ENCODE data around the gene DDX10. TPM values are rescaled to one million over a fixed set of nuclear protein-coding genes. Genes with fewer than 3 reads are reported as not detected.
"Not testable (repeated sequence)": the region's sequence is repeated elsewhere in the genome, so short reads cannot be mapped to it uniquely, and the experiment has no call there.

The DDX10 gene
- polyA plus RNA-seq, 4 donors, result 7.3 to 22.0 (median 12.1) TPM

DNA sequence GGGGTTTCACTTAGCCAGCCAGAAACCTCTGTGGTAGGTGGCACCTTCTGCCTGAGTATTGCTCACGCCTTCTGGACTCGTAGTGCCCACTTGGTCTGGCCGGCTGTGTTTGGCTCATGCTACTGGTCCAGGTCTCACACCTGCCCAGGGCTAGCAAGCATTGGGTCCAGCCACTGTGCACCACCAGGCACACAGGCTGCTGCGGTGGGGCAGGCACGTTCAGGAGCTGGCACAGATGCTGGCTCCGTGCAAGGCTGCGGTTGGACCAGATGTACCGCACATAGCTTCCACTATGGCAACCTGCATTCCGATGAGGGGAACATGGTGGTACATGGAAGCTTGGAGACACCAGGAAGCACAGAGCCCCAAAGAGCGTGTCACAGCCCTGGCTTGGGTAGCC is 36.5 kb upstream of the DDX10 start:
- no peak overlapping the region for H3K4me3 ChIP-seq (ENCODE audit: low read depth in 1 of 3, low read length in 3 of 3)
- 93 to 96% (median 95%) methylated on average over 10 of the region's 10 CpGs for WGBS, 3 donors
- H3K4me1 ChIP-seq (ENCODE audit: control insufficient read depth in 3 of 3, insufficient read depth in 2 of 3, low read depth in 1 of 3, low read length in 2 of 3), result no peaks in the 10 kb centered on the region
- peaks cover 0 to 35% (median 0%) of the 10 kb centered on the region in 3 donors for H3K27me3 ChIP-seq (ENCODE audit: control insufficient read depth in 3 of 3, insufficient read depth in 3 of 3, low read length in 3 of 3)
- DNase-seq (no peak), FAIRE-seq (no peak)
- no peak overlapping the region for H3K27ac ChIP-seq (ENCODE audit: low read depth in 1 of 3, low read length in 2 of 3)
- peaks cover 2 to 20% of the 10 kb centered on the region in 2 donors for H3K9me3 ChIP-seq (ENCODE audit: control insufficient read depth in 2 of 2, insufficient read depth in 1 of 2, low read depth in 1 of 2, low read length in 1 of 2)
- no peaks in the 10 kb centered on the region for H3K36me3 ChIP-seq (ENCODE audit: control insufficient read depth in 3 of 3, insufficient read depth in 2 of 3, low read depth in 1 of 3, low read length in 3 of 3)

DNA sequence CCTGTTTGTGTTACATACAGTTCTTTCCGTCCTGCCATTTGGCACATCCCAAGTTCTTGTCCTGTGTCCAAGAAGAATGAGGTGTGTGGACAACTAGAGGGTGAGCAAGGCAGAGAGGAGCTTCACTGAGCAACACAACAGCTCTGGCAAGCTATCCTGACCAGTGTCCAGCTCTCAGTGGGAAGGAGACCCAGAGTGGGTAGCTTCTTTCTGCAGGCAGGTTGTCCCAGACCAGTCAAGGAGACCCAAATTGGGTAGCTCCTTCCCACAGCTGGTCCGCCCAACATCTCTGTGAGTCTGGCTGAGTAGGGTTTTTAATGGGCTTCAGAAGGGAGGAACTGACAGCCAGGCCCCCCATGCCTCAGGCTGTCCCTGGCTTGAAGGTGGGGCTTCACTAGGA is 36.1 kb upstream of the DDX10 start:
- no peaks in the 10 kb centered on the region for H3K4me1 ChIP-seq (ENCODE audit: control insufficient read depth in 3 of 3, insufficient read depth in 2 of 3, low read depth in 1 of 3, low read length in 2 of 3)
- peaks cover 2 to 20% of the 10 kb centered on the region in 2 donors for H3K9me3 ChIP-seq (ENCODE audit: control insufficient read depth in 2 of 2, insufficient read depth in 1 of 2, low read depth in 1 of 2, low read length in 1 of 2)
- H3K27me3 ChIP-seq (ENCODE audit: control insufficient read depth in 3 of 3, insufficient read depth in 3 of 3, low read length in 3 of 3), result peaks cover 0 to 31% (median 0%) of the 10 kb centered on the region in 3 donors
- no peak for FAIRE-seq
- WGBS, 3 donors, result 83 to 94% (median 89%) methylated on average over 2 of the region's 2 CpGs
- H3K27ac ChIP-seq (ENCODE audit: low read depth in 1 of 3, low read length in 2 of 3), result no peak overlapping the region
- no peaks in the 10 kb centered on the region for H3K36me3 ChIP-seq (ENCODE audit: control insufficient read depth in 3 of 3, insufficient read depth in 2 of 3, low read depth in 1 of 3, low read length in 3 of 3)
- H3K4me3 ChIP-seq (ENCODE audit: low read depth in 1 of 3, low read length in 3 of 3), result no peak overlapping the region
- no peak for DNase-seq

DNA sequence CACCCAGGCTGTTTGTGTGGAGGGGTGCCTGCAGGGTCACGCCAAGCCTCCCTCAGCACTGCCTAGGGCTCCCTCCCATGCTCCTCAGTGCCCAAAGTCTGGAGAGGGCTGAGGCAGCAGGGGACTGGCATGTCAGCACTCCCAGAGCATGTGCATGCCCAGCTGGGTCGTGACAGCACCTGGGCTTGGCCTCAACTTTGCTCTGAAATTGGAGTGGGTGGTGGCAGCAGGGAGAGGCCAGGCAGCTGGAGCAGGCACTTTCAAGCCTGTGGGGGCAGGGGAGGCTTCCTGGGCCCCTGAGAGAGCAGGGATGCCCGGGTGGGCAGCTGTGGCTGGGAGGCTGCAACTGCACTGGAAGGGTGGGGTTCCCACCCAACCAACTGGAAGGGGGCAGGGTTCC is 35.6 kb upstream of the DDX10 start:
- H3K4me1 ChIP-seq (ENCODE audit: control insufficient read depth in 3 of 3, insufficient read depth in 2 of 3, low read depth in 1 of 3, low read length in 2 of 3), result no peaks in the 10 kb centered on the region
- WGBS, 3 donors, result 57 to 80% (median 70%) methylated on average over 3 of the region's 3 CpGs
- H3K4me3 ChIP-seq (ENCODE audit: low read depth in 1 of 3, low read length in 3 of 3), result no peak overlapping the region
- no peak for FAIRE-seq
- peaks cover 2 to 20% of the 10 kb centered on the region in 2 donors for H3K9me3 ChIP-seq (ENCODE audit: control insufficient read depth in 2 of 2, insufficient read depth in 1 of 2, low read depth in 1 of 2, low read length in 1 of 2)
- no peak overlapping the region for H3K27ac ChIP-seq (ENCODE audit: low read depth in 1 of 3, low read length in 2 of 3)
- H3K36me3 ChIP-seq (ENCODE audit: control insufficient read depth in 3 of 3, insufficient read depth in 2 of 3, low read depth in 1 of 3, low read length in 3 of 3), result no peaks in the 10 kb centered on the region
- peaks cover 0 to 29% (median 0%) of the 10 kb centered on the region in 3 donors for H3K27me3 ChIP-seq (ENCODE audit: control insufficient read depth in 3 of 3, insufficient read depth in 3 of 3, low read length in 3 of 3)
- no peak for DNase-seq

DNA sequence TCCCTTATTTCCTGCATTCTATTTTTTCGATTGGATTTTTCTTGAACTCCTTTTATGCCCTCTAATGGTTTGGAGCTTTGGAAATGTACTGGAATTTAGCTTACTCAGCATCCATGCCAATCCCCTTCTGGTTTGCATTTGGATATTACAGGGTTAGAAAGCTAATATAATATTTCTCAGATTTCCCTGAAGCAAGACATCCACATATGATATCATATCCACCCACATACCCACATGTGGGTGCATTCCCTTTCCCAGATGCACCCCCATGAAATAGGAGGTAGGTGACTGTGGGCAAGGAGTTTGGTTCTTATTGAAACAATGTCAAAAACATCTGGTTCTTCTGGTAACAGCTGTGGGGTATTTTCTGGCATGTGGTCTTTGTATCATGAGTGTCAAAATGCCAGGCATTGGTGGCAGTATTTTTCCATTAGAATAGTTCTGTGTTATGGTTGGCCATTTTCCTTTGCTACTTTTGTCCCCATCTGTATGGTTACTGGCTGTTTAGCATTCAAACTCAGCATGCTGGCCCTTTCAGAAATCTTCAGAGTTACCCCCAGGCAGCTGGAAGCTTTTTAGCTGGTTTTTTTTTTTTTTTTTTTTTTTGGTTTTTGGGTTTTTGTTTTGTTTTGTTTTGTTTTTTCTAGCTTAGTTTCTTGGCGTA is 32.7 kb upstream of the DDX10 start:
- H3K9me3 ChIP-seq (ENCODE audit: control insufficient read depth in 2 of 2, insufficient read depth in 1 of 2, low read depth in 1 of 2, low read length in 1 of 2), result peaks cover 2 to 20% of the 10 kb centered on the region in 2 donors
- WGBS, 3 donors, result 72 to 83% (median 78%) methylated on average over 2 of the region's 2 CpGs
- H3K4me1 ChIP-seq (ENCODE audit: control insufficient read depth in 3 of 3, insufficient read depth in 2 of 3, low read depth in 1 of 3, low read length in 2 of 3), result no peaks in the 10 kb centered on the region
- no peak overlapping the region for H3K4me3 ChIP-seq (ENCODE audit: low read depth in 1 of 3, low read length in 3 of 3)
- DNase-seq (no peak), FAIRE-seq (no peak)
- no peaks in the 10 kb centered on the region for H3K36me3 ChIP-seq (ENCODE audit: control insufficient read depth in 3 of 3, insufficient read depth in 2 of 3, low read depth in 1 of 3, low read length in 3 of 3)
- peaks cover 0 to 26% (median 0%) of the 10 kb centered on the region in 3 donors for H3K27me3 ChIP-seq (ENCODE audit: control insufficient read depth in 3 of 3, insufficient read depth in 3 of 3, low read length in 3 of 3)
- H3K27ac ChIP-seq (ENCODE audit: low read depth in 1 of 3, low read length in 2 of 3), result no peak overlapping the region

DNA sequence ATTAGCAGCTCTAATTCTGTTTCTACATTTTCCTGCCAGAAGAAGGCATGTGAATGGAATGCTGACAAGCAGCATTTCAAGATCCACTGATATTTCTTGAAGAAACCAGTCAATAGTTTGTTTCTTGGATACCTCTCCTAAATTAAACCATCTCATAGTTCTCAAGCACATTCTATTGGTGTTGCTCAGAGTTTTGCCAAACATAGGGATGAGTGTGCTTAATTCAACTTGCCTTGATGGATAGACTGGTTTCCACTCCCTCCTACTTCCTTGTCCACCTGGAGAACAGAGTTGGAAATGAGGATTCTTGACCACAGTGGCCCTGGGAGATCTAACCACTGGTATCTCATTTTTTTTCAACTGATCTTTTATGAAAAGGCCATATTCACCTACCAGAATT is 29.8 kb upstream of the DDX10 start:
- Histone ChIP-seq H3K27me3 (ENCODE audit: control insufficient read depth in 3 of 3, insufficient read depth in 3 of 3, low read length in 3 of 3) (peaks cover 0 to 15% (median 0%) of the 10 kb centered on the region in 3 donors), H3K9me3 (ENCODE audit: control insufficient read depth in 2 of 2, insufficient read depth in 1 of 2, low read depth in 1 of 2, low read length in 1 of 2) (no peaks in the 10 kb centered on the region), H3K27ac (ENCODE audit: low read depth in 1 of 3, low read length in 2 of 3) (no peak overlapping the region), H3K36me3 (ENCODE audit: control insufficient read depth in 3 of 3, insufficient read depth in 2 of 3, low read depth in 1 of 3, low read length in 3 of 3) (no peaks in the 10 kb centered on the region), H3K4me3 (ENCODE audit: low read depth in 1 of 3, low read length in 3 of 3) (no peak overlapping the region), H3K4me1 (ENCODE audit: control insufficient read depth in 3 of 3, insufficient read depth in 2 of 3, low read depth in 1 of 3, low read length in 2 of 3) (no peaks in the 10 kb centered on the region)
- DNase-seq, result no peak
- FAIRE-seq, result no peak

DNA sequence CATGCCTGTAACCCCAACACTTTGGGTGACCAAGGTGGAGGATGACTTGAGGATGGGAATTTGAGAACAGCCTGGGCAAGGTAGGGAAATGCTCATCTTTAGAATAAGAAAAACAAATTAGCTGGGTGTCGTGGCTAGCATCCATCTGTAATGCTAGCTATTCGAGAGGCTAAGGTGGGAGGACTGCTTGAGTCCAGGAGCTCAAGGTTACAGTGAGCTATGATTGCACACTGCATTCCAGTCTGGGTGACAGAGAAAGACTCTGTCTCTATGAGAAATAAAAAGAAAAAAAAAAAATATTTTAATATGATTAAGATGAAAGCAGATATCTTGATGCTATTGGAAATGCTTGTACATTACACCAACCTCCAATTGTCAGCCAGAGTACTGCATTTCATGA is 28.6 kb upstream of the DDX10 start:
- Histone ChIP-seq H3K4me3 (ENCODE audit: low read depth in 1 of 3, low read length in 3 of 3) (no peak overlapping the region), H3K9me3 (ENCODE audit: control insufficient read depth in 2 of 2, insufficient read depth in 1 of 2, low read depth in 1 of 2, low read length in 1 of 2) (no peaks in the 10 kb centered on the region), H3K36me3 (ENCODE audit: control insufficient read depth in 3 of 3, insufficient read depth in 2 of 3, low read depth in 1 of 3, low read length in 3 of 3) (no peaks in the 10 kb centered on the region), H3K27ac (ENCODE audit: low read depth in 1 of 3, low read length in 2 of 3) (no peak overlapping the region), H3K27me3 (ENCODE audit: control insufficient read depth in 3 of 3, insufficient read depth in 3 of 3, low read length in 3 of 3) (peaks cover 0 to 15% (median 0%) of the 10 kb centered on the region in 3 donors), H3K4me1 (ENCODE audit: control insufficient read depth in 3 of 3, insufficient read depth in 2 of 3, low read depth in 1 of 3, low read length in 2 of 3) (no peaks in the 10 kb centered on the region)
- FAIRE-seq (no peak), DNase-seq (no peak)
- WGBS, 3 donors, result 72 to 80% (median 75%) methylated on average over 2 of the region's 2 CpGs

DNA sequence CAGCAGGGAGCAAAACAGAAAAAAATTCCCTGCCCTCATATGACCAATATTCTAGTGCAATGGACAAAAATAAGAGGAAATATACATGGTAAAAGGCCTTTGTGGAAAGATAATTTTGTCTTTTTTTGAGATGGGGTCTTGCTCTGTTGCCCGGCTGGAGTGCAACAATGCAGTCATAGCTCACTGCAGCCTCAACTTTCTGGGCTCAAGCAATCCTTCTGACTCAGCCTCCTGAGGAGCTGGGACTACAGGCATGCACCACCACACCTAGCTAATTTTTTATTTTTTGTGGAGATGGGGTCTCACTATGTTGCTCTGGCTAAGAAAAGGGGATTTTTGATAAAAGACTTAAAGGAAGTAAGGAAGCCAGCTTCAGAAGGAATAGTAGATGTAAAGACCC is 25.7 kb upstream of the DDX10 start:
- no peak for DNase-seq
- no peak for FAIRE-seq
- WGBS, 3 donors, result 96 to 100% (median 98%) methylated on average over 1 of the region's 1 CpG
- Histone ChIP-seq H3K27ac (ENCODE audit: low read depth in 1 of 3, low read length in 2 of 3) (no peak overlapping the region), H3K9me3 (ENCODE audit: control insufficient read depth in 2 of 2, insufficient read depth in 1 of 2, low read depth in 1 of 2, low read length in 1 of 2) (no peaks in the 10 kb centered on the region), H3K4me3 (ENCODE audit: low read depth in 1 of 3, low read length in 3 of 3) (no peak overlapping the region), H3K4me1 (ENCODE audit: control insufficient read depth in 3 of 3, insufficient read depth in 2 of 3, low read depth in 1 of 3, low read length in 2 of 3) (no peaks in the 10 kb centered on the region), H3K36me3 (ENCODE audit: control insufficient read depth in 3 of 3, insufficient read depth in 2 of 3, low read depth in 1 of 3, low read length in 3 of 3) (no peaks in the 10 kb centered on the region), H3K27me3 (ENCODE audit: control insufficient read depth in 3 of 3, insufficient read depth in 3 of 3, low read length in 3 of 3) (peaks cover 0 to 9% (median 0%) of the 10 kb centered on the region in 3 donors)

DNA sequence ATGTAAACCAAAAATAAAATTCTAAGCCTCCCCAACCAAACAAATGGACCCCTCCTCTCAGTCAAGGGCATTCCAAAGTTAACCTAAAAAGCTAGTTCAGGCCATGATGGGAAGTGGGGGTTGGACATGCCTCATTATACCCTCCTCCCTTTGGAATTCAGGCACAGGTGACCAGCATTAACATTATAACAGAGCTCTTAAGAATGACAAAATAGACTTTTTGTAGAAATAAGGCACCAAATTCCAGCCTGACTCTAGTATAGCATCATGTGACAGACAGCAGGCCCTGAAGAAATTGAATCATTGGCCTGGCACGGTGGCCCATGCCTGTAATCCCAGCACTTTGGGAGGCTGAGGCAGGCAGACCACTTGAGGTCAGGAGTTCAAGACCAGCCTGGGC is 23.1 kb upstream of the DDX10 start:
- not testable (repeated sequence) for H3K4me3 ChIP-seq (ENCODE audit: low read depth in 1 of 3, low read length in 3 of 3); H3K36me3 ChIP-seq (ENCODE audit: control insufficient read depth in 3 of 3, insufficient read depth in 2 of 3, low read depth in 1 of 3, low read length in 3 of 3); H3K27me3 ChIP-seq (ENCODE audit: control insufficient read depth in 3 of 3, insufficient read depth in 3 of 3, low read length in 3 of 3); FAIRE-seq; H3K27ac ChIP-seq (ENCODE audit: low read depth in 1 of 3, low read length in 2 of 3); DNase-seq; H3K4me1 ChIP-seq (ENCODE audit: control insufficient read depth in 3 of 3, insufficient read depth in 2 of 3, low read depth in 1 of 3, low read length in 2 of 3); H3K9me3 ChIP-seq (ENCODE audit: control insufficient read depth in 2 of 2, insufficient read depth in 1 of 2, low read depth in 1 of 2, low read length in 1 of 2)
- 77 to 100% (median 88%) methylated on average over 1 of the region's 1 CpG for WGBS, 3 donors

DNA sequence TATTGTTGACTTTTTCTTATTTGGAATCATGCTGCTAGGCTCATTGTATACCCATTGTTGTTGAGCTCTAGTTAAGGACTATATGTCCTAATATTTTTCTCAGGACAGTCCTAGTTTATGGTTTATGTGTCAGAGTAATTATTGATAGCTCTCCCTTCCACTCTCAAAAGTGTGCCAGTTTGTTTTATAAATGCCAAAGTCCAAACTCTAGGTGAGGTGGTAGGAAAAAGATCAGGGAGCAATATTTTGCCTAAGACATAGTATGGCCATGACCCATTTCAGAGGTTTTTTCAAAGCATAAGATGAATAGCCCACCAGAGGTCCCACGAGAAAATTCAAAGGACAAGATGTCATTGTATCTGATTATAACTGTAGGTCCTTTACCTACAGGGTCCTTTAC is 20.9 kb upstream of the DDX10 start:
- no peak for FAIRE-seq
- Histone ChIP-seq H3K27me3 (ENCODE audit: control insufficient read depth in 3 of 3, insufficient read depth in 3 of 3, low read length in 3 of 3) (no peaks in the 10 kb centered on the region), H3K27ac (ENCODE audit: low read depth in 1 of 3, low read length in 2 of 3) (no peak overlapping the region), H3K4me1 (ENCODE audit: control insufficient read depth in 3 of 3, insufficient read depth in 2 of 3, low read depth in 1 of 3, low read length in 2 of 3) (no peaks in the 10 kb centered on the region), H3K36me3 (ENCODE audit: control insufficient read depth in 3 of 3, insufficient read depth in 2 of 3, low read depth in 1 of 3, low read length in 3 of 3) (no peaks in the 10 kb centered on the region), H3K9me3 (ENCODE audit: control insufficient read depth in 2 of 2, insufficient read depth in 1 of 2, low read depth in 1 of 2, low read length in 1 of 2) (no peaks in the 10 kb centered on the region), H3K4me3 (ENCODE audit: low read depth in 1 of 3, low read length in 3 of 3) (no peak overlapping the region)
- DNase-seq, result peak in 1 of 2 donors; percentile 73
- 14 to 70% (median 32%) methylated on average over 1 of the region's 1 CpG for WGBS, 3 donors
